ENCODE data around the gene KRTAP10-11.
"Not testable (repeated sequence)": the region's sequence is repeated elsewhere in the genome, so short reads cannot be mapped to it uniquely, and the experiment has no call there.

Gene KRTAP10-11

DNA sequence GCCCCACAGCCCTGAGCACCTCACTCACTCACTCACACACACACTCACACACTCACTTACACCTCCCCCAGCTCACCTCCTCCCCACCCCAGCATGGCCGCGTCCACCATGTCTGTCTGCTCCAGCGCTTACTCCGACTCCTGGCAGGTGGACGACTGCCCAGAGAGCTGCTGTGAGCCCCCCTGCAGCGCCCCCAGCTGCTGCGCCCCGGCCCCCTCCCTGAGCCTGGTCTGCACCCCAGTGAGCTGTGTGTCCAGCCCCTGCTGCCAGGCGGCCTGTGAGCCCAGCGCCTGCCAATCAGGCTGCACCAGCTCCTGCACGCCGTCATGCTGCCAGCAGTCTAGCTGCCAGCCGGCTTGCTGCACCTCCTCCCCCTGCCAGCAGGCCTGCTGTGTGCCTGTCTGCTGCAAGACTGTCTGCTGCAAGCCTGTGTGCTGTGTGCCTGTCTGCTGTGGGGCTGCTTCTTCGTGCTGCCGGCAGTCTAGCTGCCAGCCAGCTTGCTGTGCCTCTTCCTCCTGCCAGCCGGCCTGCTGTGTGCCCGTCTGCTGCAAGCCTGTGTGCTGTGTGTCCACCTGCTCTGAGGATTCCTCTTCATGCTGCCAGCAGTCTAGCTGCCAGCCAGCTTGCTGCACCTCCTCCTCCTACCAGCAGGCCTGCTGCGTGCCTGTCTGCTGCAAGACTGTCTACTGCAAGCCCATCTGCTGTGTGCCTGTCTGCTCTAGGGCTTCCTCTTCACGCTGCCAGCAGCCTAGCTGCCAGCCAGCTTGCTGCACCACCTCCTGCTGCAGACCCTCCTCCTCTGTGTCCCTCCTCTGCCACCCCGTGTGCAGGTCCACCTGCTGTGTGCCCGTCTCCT, at the start of gene KRTAP10-11:
Gene KRTAP10-11, plus strand, starts transcription at position 49 of the 856 bp plus-strand sequence. Its CDS starts 45 bp downstream, at position 94.
- DNase-seq (ENCODE audit: low spot score) = not testable (repeated sequence)

DNA sequence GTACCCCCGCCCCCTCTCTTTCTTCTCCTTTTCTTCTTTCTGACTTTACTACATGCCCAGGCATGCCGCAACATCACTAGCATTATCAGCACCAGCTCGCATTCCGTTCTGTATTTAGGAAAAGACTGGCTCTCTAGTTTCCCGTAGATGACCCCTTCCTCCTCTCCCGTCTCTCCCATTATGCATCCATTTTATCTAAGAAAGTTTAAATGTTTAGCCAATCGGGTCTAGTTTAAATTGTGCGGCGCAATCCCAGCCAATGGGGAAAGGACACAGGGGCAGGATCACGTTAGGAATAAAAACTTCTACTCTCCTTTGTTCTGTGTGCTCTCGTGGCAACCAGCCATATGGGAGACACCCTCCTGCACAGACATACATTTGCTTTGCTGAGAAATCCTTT, 48.2 kb upstream of the KRTAP10-11 start:
- DNase-seq (ENCODE audit: low spot score) = no peak

DNA sequence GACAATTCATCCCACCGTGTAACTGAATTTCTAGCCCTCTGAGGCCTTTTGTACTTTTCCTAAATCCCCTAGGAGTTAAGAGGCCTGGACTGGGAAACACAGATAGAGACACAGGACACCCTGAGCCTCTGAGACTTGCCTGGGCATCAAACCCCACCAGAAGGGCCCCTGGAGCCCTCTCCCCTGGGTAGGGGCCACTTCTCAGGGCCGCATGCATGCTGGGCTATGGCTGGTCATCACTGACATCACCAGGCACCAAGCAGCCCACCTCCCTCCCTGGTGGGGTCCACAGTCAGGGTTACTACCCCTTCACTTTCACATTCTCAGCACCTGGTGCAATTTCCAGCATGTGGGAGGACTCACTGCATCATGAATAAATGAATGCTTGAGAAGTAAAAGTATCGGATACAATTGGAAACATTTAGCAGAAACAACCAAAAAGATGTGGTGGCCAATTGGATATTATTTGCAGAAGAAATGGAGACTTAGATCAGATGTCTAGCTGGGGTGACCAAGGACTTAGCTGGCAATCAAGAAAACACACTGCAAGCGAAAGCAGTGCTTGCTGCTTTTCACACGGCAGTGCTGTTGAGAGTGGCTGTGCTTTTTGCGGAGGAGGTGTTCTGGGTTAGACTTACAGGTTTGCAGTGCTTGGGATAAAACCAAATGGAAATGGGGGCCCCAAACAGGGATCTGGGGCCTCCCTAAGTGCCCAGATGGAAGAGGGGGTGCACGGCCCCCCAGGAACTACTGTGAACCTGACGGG, 46.8 kb upstream of the KRTAP10-11 start:
- no peak for DNase-seq (ENCODE audit: low spot score)

GRCh38 chr21:44600118-44600978, 45.9 kb upstream of the KRTAP10-11 start, which contains the start of gene KRTAP10-7:
Gene KRTAP10-7, plus strand, starts transcription at chr21:44600597. Its CDS starts 25 bp downstream, at chr21:44600622.
- not testable (repeated sequence) for DNase-seq (ENCODE audit: low spot score)

- DNase-seq (ENCODE audit: low spot score) = not testable (repeated sequence)
These were observed 45.1 kb upstream of the KRTAP10-11 start for GRCh38 chr21:44601091-44601490.

DNA sequence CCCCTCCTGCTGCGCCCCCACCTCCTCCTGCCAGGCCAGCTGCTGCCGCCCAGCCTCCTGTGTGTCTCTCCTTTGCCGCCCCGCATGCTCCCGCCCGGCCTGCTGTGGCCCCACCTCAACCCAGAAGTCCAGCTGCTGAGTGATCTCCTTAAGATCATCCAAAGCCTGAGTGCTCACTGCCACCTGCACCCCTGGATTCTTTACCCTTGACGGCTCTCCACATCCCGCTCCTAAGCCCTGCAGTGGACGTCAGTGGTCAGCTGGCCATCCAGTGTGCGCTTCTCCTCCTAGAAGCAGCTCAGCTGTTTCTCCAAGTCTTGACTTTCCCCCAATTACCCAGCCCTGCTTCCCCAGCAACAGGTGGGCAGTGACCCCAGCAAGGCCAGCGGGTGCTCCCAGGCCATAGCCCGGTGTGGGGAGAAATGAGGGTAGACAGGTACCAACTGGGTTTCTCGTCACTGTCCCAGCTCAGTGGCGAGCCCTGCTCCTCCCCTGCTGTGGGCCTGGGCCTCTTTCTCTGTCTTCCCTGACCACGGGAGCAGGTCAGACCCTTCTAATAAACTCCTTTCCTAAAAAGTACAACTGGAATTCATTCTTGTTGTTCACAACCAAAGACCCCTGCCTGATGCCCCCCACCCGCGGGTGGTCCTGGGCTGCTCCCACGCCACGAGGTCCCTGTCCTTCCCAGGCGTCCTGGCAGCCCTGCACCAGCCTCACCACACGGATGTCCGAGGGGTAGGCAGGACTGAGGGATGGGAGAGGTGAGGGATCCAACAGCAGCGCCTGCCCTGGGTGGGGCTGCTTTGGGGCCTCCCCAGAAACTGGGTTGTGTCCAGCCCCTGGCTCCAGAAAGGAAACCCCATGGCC, 44.4 kb upstream of the KRTAP10-11 start:
- no peak for DNase-seq (ENCODE audit: low spot score)

DNA sequence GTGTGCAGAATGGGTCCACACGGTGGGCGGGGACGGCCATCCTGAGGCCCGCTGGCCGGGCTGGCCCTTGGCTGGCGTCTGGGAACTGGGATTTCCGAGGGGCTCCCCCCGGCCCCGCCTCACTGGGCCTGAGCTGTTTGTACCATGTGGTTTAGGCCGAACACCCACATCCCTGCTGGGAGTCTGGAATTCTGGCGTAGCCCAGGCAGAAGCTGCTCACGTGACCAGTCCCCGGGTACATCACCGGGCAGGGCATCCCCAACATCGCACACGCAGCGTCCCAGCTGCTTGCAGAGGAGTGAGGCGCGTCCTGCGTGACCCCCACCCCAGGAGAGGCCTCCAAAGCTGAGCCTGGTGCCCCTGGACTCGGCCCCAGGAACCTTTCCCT, 43.8 kb upstream of the KRTAP10-11 start:
- no peak for DNase-seq (ENCODE audit: low spot score)

DNA sequence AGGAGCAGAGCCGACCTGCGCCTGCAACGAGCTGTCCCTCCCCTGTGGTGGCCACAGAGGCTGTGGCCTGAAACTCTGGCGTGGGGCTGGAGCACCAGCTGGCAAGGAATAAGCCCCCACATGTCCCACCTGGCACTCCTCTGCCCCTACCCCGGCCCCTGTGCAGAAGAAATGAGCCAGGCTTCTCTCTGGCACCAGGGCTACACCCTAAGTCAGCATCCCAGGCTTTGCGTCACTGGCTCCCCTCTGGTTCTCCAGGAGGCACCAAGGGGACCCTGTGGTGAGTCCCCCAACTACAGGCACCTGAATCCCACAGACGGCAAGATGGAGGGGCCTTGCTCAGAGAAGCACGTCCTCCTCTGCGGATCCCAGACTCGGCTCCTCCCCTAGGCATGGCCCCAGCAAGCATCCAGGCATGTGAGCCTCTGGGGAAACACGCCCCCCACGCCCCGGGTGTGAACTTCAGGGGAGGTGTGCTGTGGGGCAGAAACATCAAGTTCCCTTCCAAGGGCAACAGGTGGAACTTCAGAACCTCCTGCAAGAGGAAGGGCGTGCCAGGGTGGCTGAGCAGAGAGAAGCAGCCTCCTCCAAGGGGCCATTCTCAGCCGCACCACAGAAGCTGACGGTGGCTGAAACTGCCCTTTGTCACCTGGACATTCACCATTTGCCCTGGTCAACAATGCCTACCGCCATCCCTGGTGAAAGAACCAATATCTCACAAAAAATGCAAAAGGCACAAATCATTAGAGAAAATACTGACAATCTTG, 42.9 kb upstream of the KRTAP10-11 start:
- DNase-seq (ENCODE audit: low spot score) = no peak

DNA sequence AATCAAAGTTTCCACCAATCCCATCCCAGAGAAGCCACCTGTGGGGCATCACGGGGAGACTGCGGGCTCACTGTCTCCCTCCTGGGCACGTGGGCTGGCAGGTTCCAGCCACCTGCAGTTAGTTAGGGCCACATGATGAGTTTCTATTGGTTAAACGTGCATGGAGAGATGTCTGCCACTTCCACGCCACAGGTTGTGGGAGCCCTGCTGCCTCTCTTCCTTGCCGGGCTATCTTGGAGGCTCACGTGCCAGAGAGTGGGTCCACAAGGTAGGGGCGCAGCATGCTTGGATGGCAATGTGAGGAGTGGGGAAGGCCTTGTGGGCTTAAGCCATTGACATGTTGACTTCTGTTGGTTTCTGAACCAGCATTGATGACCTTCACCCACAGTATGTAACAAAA, 42.3 kb upstream of the KRTAP10-11 start:
- DNase-seq (ENCODE audit: low spot score) = no peak

DNA sequence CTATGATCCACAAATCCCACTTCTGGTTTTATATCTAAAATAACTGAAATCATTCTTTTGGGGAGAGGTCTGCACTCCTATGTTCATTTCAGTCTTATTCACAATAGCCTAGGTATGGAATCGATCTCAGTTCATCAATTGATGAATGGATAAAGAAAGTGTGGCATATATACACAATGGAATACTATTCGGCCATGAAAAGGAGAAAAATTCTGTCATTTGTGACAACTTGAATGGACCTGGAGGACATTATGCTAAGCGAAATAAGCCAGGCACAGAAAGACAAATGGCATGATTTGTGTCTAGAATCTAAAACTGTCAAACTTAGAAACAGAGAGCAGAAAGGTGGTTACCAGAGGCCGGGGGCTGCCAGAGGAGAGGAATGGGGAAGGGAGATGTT, 39.7 kb upstream of the KRTAP10-11 start:
- DNase-seq (ENCODE audit: low spot score) = no peak

GRCh38 chr21:44609193-44609592, 37.0 kb upstream of the KRTAP10-11 start:
- DNase-seq (ENCODE audit: low spot score) = no peak

DNA sequence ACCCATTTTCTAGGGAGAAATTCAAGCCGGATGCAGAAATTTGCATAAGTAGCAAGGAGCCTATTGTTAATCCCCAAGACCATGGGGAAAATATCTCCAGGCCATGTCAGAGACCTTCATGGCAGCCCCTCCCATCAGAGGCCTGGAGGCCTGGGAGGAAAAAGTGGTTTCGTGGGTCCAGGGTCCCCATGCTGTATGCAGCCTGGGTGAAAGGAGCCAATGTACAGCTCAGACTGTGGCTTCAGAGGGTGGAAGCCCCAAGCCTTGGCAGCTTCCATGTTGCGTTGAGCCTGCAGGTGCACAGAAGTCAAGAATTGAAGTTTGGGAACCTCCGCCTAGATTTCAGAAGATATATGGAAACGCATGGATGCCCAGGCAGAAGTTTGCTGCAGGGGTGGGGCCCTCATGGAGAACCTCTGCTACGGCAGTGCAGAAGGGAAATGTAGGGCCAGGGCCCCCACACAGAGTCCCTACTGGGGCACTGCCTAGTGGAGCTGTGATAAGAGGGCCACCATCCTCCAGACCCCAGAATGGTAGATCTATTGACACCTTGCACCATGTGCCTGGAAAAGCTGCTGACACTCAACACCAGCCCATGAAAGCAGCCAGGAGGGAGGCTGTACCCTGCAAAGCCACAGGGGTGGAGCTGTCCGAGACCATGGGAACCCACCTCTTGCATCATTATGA, 35.9 kb upstream of the KRTAP10-11 start:
- DNase-seq (ENCODE audit: low spot score) = not testable (repeated sequence)

GRCh38 chr21:44611551-44611950, 34.7 kb upstream of the KRTAP10-11 start:
- no peak for DNase-seq (ENCODE audit: low spot score)

GRCh38 chr21:44612029-44612486, 34.2 kb upstream of the KRTAP10-11 start, which contains the start of gene KRTAP10-8:
Gene KRTAP10-8, plus strand, starts transcription at chr21:44612079. Its CDS starts 22 bp downstream, at chr21:44612101.
- DNase-seq (ENCODE audit: low spot score) = no peak

GRCh38 chr21:44612669-44613229, 33.5 kb upstream of the KRTAP10-11 start:
- DNase-seq (ENCODE audit: low spot score) = no peak

DNA sequence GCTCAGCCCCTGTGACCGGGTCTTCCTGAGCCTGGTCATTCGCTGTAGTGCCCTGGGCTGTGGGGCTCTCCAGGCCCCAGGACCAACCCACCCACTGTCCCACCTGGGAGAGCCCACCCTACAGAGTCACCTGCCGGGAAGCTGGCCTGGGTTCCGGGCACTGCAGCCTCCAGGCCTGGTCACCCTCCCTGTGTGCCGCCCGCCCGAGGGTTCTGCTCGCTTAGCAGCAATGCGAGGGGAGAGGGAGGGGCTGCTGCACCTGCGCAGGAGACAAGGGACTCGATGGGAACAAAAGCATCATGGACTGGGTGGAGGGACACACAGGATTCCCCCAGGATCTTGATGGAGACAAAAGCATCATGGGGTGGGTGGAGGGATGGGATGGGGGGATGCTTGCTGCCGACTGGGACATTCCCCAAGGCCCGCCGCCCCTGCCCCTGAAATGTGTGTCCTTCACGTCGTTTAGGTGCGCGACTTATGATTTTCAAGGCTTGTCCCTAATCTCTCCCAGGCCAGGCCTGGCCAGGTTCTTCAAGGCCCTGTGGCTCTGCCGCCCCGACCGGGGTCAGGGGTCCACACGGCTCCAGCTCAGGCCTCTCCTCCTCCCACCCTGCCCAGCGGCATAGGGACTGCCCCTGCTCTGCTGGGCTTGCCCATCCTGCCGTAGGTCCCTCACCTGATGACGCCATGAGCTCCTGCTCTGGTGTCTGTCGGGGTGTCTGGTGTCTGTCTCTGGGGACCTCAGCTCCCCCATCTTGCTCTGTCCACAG, 32.6 kb upstream of the KRTAP10-11 start:
- no peak for DNase-seq (ENCODE audit: low spot score)

DNA sequence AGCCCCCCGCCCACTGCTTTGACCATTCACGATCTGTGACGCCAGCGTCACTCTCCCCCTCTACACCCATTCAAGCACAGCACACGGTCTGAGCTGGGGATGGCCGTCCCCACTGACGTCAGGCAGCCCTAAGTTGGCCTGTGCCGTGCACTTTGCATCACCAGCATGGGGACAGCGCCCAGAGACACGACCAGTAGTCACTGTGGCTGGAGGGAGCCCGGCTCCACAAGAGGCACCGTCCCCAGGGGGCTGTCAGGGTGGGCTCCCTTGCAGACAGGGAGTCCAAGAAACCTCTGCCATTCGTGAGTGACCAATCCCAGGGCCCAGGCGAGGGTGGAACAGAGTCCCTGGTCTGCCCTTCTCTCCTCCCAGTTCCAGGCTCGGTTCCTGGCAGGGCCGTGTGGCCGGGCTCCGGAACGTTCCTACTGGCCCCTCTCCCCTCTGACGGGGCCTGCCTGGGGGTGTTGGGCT, 32.0 kb upstream of the KRTAP10-11 start:
- DNase-seq (ENCODE audit: low spot score) = no peak

- DNase-seq (ENCODE audit: low spot score) = no peak
These were observed 31.2 kb upstream of the KRTAP10-11 start for GRCh38 chr21:44614961-44615391.

Measured in kidney capillary endothelial cell (primary cell).